ENCODE results near the gene ZFR.
"Not testable (repeated sequence)": the region's sequence is repeated elsewhere in the genome, so short reads cannot be mapped to it uniquely, and the experiment has no call there.

Gene ZFR

DNA sequence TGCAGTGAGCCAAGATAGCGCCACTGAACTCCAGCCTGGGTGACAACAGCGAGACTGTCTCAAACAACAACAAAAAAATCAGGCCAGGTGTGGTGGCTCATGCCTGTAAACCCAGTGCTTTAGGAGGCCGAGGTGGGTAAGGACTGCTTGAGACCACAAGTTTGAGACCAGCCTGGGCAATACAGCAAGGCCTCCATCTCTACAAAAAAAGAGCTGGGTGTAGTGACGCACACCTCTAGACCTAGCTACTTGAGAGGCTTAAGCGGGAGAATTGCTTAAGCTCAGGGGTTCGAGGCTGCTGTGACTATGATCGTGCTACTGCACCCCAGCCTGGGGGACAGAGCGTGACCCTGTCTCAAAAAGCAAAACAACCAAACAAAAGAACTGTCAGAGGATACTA is 91.9 kb downstream of the ZFR start:
- no peak for DNase-seq

DNA sequence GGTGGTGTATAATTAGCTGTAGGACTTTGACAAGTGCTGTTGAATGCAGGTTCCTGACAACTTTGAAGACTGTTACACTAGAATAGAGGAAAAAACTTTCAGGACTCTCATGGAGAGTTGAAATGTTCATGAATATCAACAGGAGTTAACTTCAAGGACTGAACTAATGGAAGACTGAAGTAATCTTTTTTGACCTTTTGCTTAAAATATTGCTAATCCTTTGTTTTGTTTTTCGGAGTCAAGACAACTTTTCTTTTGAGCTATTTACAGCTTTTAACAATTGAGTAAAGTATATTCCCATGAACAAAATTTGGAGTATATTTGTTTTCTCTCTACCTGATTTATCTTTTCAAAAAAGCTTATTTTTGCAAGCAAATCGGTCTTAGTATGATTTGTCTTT is 97.7 kb downstream of the ZFR start:
- DNase-seq, result no peak

DNA sequence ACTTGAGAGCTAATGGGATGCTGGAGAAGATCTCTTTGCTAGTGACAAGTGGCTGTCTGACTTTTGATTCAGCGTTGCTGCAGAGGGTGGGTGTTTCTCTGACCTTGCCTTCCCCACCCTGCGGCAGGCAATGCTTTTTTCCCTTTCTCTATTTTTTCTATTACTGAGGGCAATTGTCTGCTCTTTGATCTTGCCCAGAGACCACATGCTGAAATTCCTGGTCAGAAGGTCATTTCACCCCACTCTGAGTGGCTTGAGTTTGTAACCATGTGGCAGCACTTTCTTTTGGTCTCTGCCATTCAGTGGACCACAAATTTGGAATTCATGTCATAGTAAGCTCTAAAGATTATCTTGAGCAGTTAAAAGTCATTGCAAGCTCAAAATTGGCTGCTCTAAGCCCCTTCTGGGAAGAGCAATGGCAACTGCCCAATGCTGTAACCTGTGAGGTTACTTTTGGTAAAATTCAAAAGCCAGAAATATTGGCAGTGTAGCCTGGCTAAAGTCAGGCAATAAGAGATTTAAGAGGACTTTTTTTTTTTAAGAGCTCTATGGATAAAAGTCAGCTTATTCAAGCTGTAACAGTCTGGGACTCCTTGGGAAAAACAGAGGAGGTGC is 101.4 kb downstream of the ZFR start:
- DNase-seq, result no peak

DNA sequence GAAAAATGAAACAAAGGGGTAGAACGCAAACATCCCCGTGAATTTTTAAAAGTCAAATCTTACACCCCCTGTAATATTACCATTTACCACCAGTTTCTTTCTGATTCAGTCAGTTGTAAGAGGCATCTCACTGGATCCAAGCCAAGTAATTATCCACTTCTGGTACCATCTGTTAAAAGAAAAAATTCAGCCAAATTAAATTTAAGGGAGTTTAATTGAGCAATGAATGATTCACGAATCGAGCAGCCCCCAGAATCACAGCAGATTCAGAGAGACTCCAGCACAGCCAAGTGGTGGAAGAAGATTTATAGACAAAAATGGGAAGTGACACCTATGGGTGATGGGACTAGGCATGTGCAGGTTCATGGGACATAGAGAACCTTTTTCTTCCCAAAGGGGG is 101.9 kb downstream of the ZFR start:
- DNase-seq, result no peak

DNA sequence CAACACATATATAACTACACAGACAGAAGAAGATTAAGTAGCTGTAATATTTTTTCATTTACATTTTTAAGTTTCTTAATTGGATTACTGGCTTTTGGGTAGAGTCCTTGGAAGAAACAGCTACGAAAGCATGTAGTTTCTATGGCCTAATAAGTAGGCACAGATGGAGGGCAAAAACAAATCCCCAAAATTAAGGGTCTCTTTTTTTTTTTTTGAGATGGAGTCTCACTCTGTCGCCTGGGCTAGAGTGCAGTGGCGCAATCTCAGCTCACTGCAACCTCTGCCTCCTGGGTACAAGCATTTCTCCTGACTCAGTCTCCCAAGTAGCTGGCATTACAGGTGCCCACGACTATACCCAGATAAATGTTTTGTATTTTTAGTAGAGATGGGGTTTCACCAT is 104.7 kb downstream of the ZFR start:
- DNase-seq, result no peak

DNA sequence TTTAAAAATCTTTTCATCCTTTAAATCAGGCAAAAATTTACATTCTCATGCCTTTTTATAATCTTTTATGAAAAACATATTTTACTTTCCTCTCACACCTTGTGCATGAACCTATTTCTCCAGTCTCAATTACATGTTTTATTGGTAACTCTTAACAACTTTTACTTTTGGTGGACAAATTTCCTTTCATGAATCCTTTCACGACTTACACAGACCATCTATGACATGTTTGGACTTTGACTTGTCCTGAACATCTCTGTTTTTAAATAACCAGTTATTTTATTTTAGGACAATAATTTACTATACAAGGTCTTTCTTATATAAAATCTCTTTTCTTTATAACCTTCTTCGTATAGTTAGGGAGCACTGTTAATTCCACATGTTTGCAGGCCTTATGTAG is 105.3 kb downstream of the ZFR start:
- no peak for DNase-seq

DNA sequence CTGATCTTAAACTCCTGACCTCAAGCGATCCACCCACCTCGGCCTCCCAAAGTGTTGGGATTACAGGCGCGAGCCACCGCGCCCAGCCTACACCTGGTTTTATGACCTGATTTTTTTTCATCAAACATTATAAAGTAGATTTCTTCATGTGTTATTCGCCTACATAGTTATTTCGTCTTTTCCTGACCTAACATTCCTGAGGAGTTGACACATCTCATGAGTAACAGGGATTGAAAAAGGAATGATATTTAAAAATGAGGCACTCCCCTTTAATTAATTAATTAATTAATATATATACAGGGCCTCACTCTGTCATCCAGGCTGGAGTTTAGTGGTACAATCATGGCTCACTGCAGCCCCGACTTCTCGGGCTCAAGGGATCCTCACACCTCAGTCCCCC is 111.6 kb downstream of the ZFR start:
- no peak for DNase-seq

DNA sequence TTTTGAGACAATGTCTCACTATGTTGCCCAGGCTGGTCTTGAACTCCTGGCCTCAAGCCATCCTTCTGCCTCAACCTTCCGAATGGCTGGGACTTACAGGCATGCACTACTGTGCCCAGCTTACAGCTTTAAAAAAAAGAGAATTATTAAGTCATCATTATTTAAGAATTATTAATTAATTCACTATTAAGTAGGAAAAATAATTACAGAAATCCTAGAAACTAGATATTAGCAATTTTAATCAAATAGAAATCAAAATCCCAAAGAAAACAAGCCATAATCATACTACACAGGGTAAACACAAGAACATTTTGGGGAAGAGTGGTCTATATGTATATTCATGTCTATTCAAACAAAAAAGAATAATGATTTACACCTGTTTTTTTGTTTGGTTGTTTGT is 112.2 kb downstream of the ZFR start:
- DNase-seq, result no peak

DNA sequence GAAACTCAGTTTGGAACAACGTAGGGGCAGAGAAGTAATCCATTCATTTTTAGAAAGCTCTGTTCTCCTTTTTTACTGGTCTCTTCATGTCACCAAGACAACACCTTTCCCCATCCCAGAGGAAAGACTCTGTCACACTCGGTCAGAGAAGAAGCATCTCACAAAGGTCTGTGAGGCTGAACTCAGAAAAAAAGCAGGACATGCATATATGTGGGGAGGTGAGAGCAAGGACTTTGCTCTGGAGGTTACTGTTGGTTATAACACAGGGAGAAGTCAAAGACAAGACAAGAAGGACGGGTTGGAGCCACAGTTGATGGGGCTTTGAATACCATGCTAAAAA is 112.6 kb downstream of the ZFR start:
- DNase-seq, result no peak

DNA sequence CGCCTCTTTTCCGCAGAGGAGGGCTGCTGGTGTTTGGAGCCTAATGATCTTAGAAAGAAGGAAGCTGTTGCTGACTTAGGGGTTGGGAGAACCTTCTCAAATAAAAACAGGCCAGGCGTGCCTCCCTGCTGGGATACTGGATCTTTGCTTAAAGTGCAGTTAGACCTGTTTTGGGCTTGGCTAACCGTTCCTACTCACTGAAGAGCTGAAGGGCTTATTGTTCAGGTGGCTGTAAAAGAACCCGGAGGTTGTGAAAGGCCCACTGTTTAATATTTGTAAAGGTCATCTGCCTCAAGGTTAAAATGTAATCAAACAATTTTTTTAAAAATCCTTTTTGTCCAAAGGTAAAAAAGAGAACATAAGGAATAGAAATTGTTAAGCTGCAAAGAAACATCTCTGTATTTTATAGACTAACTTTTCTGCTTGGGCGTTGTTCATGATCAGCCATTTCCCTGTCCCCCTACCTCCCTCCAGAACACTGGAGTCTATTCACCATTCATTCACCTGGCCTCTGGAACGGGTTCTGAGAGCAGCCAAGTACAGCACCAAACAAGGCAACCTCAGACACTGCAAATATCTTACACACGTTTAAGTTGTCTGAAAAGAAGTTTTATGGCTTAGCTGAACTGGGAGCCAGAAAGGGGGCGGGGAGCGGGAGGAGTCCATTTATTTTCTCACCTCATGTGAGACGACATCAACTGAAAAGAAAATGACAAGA is 113.2 kb downstream of the ZFR start:
- DNase-seq, result no peak

DNA sequence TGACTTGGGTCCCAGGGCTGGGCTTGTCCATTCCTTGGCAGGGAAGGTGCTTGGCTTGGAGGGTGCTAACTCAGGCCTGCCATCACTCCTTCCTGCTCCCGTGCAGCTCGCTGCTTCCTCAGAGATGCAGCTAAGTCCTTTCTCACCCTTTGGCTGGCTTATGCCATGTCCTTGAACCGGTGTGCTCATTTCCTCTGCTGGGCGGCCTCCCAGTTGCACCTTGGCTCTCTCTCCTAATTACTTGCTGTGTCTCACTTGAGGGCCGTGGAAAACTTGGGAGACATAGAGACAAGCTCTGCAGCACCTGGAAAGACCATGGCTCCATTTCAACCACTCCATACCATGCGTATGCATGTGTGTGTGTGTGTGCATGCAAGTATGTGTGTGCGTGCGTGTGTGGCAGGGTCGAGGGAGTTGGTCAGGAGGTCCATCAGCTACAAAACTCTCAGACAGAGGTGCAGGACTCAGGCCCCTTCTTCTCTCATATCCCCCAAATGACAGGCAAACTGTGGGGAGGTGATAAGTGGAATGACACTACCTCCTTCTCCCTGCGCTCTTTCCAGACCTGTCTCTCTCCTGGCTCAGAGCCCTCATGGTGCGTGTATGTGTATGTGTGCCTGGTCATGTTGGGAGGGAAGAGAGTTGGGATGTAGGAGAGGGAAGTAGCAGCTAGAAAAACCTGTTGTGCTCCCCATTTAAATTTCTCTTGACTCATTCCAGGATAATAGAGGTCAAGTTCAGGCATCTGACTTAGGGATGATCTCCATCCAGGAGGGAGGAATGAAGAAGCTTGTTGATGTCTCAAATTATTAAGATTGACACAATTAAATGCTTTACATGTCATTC is 114.2 kb downstream of the ZFR start:
- no peak for DNase-seq

DNA sequence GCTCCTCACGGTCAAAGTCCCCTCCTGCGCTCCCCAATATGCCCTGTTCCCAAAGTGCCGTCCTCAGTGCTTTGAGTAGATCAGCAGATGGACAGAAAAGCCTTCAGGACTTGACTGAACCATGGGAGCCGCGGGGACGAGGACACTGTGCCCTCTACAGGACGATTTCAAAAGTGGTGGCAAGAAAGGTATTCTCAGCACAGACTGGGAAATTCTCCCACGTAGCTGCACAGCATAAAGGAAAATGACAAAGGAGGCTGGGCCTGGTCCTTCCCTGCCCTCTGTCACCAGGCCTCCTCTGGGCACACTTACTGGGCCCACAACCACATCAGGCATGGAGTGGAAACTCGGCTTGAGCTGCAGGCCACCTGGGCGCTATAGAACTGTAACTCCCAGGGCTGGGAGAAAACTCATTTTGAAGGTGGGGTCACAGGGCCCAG is 115.1 kb downstream of the ZFR start:
- no peak for DNase-seq

DNA sequence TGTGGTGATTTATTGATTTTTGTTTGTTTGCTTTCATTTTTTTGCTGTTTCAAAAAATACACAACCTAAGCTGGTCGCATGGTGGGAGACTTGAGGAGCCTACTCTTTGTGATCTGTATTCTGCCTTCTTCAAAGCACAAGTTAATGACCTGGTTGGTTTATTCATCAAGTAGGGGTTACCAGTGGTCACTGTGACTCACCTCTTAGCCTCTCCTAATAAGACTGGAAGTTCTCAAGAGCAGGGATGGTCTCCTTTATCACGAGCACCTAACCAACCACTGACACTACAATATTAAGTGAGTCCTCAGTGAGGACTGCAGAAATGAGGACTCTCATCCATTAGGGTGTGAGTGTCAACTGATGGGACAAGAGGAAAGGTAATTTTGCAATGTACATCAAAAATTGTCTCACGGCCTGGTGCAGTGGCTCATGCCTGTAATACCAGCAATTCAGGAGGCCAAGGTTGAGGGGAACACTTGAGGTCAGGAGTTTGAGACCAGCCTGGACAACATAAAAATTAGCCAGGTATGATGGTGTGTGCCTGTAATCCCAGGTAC is 118.2 kb downstream of the ZFR start:
- no peak for DNase-seq

DNA sequence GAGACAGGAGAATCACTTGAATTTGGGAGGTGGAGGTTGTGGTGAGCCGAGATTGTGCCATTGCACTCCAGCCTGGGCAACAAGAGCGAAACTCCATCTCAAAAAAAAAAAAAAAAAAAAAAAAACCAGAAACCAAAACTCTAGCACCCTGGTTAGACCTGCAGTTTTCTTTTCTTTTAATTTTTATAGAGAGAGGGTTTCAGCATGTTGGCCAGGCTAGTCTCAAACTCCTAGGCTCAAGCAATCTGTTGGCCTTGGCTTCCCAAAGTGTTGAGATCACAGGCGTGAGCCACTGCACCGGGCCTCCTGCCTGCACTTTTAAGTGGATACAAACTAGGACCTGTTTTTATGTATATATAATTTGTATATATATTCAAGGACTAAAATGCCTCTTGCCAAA is 118.9 kb downstream of the ZFR start:
- DNase-seq, result no peak

DNA sequence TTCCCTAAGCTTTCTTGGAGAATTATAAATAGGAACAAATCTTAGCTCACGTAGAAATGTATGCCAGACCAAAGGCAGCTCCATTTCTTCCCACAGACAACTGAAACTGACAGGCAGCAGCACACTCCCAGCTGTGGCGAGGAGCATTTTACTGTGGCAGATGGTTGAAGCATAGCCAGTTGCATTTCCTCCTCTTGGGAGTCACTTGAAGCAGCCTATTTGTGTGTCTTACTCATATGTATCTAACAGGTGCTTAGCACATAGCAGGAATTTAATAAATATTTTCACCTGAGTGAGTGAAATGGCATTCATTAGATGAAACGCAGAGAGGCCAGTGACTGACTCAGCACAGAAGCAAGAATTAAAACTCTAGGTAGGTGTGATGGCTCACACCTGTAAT is 119.5 kb downstream of the ZFR start:
- DNase-seq, result no peak

DNA sequence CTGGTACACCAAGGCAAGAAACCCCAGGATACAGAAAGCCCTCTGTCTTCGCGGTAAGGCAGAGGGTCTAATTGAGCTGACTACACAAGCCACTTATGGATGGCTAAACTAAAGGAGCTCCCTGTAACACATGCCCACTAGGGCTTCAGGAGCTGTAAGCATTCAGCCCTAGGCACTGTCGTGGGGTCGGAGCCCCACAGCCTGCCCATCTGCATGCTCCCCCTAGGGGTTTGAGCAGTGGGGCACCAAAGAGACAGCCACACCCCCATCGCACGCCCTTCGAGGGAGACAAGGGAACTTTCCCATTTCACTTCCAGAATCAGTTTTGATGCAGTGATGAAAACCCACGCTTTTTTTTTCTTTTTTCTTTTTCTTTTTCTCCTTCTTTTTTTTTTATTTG is 120.8 kb downstream of the ZFR start:
- no peak for DNase-seq

DNA sequence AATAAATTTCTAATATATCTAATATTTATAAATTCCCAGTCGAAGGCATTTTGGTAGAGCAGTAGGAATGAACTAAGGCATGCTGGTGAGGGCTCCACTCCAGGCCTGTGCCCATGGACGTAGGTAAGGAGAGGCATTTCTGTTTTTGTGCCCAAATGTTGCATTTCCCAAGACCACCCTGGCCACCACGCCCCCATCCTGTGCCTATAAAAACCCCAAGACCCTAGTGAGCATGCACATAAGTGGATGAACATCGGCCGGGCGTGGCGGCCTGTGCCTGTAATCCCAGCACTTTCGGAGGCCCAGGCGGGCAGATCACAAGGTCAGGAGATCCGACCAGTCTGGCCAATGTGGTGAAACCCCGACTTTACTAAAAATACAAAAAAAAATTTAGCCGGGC is 121.7 kb downstream of the ZFR start:
- no peak for DNase-seq

DNA sequence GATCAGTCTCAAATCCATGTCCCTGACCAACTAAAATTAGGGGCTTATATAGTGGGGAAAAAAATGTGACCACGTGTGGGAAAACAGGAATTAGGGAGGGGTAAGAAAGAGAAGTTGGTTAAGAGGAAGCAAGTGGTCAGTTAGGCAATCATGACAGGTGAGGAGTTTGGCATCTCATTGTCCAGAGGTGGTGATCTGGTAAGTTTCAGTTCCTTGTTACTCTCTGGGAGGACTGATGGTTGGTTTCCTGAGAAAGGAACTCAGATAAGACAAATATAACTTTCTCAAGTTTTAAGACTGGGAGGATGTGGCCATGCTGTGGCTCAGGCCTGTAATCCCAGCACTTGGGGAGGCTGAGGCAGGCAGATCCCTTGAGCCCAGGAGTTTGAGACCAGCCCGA is 122.8 kb downstream of the ZFR start:
- not testable (repeated sequence) for DNase-seq

DNA sequence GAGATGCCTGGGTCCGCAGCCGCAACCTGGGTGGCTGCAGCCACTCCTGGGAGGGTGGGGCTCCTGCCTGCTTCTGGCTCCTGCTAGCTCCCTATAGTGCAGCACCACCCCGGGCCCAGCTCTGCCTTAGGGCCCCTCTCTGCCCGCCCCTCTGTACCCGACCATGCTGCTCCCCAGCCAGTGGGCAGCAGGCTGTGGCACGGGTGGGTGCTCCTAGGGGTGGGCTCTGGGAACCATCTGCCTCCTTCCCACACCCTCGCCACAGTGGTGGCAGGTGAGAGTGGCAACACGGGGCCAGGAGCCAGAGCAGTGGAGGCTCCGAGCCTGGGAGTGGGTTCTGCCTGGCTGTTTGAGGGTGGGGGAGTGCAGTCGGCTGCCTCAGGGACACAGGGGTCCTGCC is 124.0 kb downstream of the ZFR start:
- no peak for DNase-seq

DNA sequence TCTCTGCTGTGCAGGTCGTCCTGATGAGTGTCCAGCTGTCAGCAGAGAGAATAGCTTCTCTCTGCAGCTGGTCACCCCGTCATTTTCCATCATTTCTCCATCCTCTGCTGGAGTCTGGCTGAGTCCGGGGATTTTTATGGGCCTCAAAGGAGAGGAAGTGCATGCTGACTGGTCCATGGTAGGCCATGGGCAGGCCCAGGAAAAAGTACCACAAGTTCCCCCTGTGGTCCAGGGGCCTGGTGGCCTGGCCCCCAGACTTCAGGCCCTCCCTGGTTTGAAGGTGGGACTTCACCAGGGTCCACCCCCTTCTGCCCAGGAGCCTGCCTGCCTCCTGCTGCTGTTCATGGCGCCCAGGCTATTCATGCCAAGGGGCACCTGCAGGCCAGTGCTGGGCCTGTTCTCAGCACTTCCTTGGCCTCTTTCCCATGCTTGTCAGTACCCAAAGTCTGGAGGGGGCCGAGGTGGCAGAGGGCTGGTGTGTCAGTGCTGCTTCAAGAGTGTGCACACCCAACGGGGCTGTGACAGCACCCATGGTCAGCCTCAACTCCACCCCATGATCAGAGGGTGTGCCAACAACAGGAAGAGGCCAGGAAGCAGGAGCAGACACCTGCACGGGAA is 124.5 kb downstream of the ZFR start:
- no peak for DNase-seq

DNA sequence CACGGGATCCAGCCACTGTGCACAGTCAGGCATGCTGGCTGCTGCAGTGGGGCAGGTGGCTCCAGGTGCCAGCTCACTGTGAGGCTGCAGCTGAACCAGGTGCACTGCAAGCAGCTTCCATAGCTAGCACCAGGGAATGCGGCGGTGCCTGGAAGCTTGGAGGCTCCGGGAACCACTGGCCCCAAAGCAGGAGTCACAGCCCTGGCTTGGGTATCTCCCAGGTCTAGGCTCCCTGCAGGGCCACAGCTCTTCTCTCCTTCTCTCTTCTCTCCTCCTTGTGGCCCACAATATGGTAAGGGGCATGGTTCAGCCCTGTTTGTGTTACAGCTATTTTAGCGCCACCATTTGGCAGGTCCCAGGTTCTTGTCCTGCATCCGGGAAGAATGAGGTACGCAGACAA is 125.1 kb downstream of the ZFR start:
- no peak for DNase-seq

DNA sequence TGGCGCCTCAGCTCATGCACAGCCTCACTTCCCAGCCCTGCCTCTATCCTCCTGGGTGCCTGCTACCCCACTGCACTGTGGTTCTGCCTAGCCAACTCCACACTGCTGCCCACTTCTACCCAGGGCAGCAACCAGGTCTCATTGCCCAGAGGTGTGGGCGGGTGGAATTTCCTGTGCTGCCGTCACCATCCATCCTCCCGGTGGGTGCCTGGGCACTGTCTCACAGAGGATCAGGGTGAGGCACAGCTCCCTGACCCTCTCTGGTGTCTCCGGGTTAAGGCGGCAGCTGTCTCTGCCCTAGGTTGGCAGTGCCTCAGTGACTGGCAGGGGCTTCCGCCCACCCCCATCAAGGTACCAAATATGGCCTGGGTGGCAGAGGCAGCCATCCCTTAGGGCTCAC is 127.5 kb downstream of the ZFR start:
- no peak for DNase-seq

DNA sequence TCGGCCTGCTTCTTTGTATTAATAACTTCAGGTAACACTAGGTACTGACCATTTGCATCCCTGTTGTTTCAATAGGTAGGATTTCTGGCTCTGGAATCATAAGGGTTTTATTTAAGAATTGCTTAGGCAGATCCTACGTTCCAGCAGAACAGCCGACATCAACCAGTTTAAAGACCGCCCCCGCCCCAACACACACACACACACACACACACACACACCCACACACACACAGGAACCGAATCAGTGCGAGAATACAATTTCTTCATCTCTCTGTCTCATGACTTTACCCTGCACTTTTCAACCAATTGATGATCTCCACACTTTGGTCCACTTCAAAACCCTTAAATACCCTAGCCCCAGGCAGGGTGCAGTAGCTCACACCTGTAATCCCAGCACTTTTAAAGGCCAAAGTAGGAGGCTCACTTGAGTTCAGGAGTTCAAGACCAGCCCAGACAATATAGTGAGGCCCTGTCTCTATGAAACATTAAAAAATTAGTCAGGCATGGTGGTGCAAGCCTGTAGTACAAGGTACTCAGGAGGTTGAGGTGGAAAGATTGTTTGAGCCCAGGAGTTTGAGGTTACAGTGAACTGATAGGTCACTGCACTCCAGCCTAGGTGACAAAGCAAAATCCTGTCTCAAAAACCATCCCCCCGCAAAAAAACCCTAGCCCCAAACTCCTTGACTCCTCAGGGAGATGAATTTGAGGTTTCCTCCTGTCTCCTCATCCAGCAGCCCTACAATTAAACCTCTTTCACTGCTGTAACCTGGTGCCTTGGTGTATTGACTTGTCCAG is 129.1 kb downstream of the ZFR start:
- no peak for DNase-seq

All from cortex of kidney (tissue), 1 donor.